Ramos (cell line): ENCODE measurements around the gene IQCB1.
"Not testable (repeated sequence)": the region's sequence is repeated elsewhere in the genome, so short reads cannot be mapped to it uniquely, and the experiment has no call there.

Source experiments
- in situ Hi-C: fragments of 300-500 bp; cut with MboI; formaldehyde crosslinking; loops from one replicate; pipeline ENCODE4 v1.14.3; 2022; ENCODE audit warnings: low sequenced_read_pairs; ENCODE audit not compliant: unreplicated experiment

Gene IQCB1

DNA sequence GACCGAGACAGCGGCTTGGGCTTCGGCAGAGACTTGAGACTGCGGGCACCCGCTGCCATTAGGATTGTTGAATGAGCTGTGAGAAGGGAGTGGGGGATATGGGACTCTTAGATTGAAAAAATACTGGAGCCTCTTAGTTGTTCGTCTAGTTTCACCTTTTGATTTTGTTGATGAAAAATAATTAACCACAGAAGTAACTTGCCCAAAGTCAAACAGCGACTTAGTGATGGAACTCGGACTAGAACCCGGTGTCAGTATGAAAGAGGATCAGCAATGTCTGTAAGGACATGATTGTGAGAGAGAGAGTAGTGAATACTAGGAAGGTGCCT is 84.8 kb downstream of the IQCB1 start:
- in situ Hi-C loops, result no loop called here

- in situ Hi-C loops, result no loop called here
Measured at GRCh38 chr3:121749276-121750086, 85.4 kb downstream of the IQCB1 start, which contains the start of gene GOLGB1. Gene GOLGB1, minus strand, starts transcription at chr3:121749741. Its CDS starts 18,770 bp downstream, at chr3:121730971.

- in situ Hi-C loops, result no loop called here
Measured at GRCh38 chr3:121748680-121749275, 86.1 kb downstream of the IQCB1 start.

GRCh38 chr3:121747976-121748375 is 86.9 kb downstream of the IQCB1 start:
- in situ Hi-C loops, result no loop called here

DNA sequence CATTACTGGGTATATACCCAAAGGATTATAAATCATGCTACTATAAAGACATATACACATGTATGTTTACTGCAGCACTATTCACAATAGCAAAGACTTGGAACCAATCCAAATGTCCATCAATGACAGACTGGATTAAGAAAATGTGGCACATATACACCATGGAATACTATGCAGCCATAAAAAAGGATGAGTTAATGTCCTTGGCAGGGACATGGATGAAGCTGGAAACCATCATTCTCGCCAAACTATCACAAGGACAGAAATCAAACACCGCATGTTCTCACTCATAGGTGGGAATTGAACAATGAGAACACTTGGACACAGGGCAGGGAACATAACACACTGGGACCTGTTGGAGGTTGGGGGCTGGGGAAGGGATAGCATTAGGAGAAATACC is 91.8 kb downstream of the IQCB1 start:
- in situ Hi-C loops, result not testable (repeated sequence)

DNA sequence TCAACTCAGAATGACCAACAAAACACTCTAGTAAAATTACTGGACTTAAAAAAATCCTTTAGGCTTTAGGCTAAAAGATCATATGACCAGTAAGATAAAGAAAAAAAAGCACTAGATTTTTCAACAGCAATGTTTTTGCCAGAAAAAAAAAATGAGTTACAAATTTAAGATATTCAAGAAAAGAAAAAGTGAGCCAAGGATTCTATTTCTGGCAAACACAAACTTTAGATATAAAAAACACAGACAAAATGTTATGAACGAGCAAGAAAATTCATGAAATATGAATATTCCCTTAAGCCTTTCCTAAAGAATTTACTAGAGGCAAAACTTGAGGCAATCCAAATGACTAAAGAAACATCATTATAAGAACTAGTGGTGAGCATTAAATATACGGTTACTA is 94.0 kb downstream of the IQCB1 start:
- in situ Hi-C loops, result no loop called here

DNA sequence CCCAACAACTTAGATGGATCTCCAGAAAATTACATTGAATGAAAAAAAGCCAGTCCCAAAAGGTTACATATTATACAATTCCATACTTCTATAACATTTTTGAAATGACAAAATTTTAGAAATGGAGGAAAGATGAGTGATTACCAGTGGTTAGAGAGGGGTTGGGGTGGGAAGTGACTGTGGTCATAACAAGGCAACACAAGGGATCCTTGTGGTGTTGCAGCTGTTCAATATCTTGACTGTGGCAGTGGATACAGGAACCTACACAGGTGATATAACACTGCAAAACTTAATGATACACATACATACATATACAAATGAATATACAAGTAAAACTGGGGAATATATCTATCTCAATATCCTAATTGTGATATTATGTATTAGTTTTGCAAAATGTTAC is 95.0 kb downstream of the IQCB1 start:
- in situ Hi-C loops, result no loop called here

- in situ Hi-C loops, result no loop called here
Measured at GRCh38 chr3:121737644-121738043, 97.2 kb downstream of the IQCB1 start.

- in situ Hi-C loops, result no loop called here
Measured at GRCh38 chr3:121736112-121736511, 98.7 kb downstream of the IQCB1 start.

GRCh38 chr3:121735047-121735696 is 99.7 kb downstream of the IQCB1 start:
- in situ Hi-C loops, result no loop called here

DNA sequence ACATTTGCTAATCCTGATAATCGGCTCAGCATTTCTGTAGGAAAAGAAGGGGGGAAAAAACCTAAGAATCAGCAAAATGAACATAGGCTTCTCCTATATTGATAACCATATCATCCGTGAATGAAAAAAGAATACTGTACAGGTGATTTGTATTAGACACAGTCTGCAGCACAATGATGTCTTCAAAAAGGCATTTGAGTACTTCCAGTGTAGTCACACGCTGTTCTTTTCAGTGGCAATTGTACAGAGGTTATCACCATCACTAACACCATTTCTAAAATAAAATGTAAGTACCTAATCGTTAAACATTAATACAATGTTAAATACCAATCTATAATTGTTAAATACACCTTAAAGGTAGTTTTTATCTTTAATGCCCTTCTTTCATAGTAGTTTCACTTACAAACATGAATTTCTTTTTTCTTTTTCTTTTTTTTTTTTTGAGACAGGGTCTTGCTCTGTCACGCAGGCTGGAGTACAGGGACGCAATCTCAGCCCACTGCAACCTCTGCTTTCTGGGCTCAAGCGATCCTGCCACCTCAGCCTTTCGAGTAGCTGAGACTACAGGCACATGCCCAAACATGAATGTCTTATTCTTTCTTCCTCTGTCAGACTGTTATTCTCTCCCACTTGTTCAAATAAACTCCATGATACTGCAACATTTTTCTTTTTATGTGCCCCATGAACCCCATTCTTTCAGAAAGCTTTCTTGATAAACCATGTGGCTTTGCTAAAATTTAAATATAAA is 103.7 kb downstream of the IQCB1 start:
- in situ Hi-C loops, result no loop called here

GRCh38 chr3:121724130-121724529 is 110.7 kb downstream of the IQCB1 start:
- in situ Hi-C loops, result no loop called here

- in situ Hi-C loops, result no loop called here
Measured at GRCh38 chr3:121723485-121723884, 111.4 kb downstream of the IQCB1 start.

- in situ Hi-C loops, result no loop called here
Measured at GRCh38 chr3:121722411-121722810, 112.4 kb downstream of the IQCB1 start.

DNA sequence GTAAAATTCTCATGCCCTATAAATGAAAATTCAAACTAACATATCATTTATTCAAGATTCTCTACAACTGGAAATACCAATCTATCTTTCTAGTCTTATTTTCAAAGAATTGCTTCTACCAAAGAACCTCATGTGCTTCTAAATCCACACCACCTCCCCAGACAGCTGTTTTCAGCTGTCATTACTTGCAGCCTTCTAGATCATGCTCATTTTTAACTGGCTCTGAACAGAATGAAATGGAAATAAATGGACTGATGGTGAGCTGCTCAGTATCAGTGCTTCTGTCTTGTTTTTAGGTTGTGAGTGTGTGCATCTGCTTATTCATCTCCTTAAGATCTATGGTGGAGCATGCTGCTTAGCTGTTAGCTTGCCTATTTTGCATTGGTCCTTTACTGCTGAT is 114.7 kb downstream of the IQCB1 start:
- in situ Hi-C loops, result no loop called here
